HG03039 (cell line): ENCODE results near the gene PEX14.

Source experiments
- ATAC-seq: cut with Tn5 transposase; IDR thresholded peaks from one replicate; pipeline ENCODE4 v1.9.1; 2021; ENCODE audit warnings: mild to moderate bottlenecking, moderate library complexity; ENCODE audit not compliant: unreplicated experiment

PEX14 gene

DNA sequence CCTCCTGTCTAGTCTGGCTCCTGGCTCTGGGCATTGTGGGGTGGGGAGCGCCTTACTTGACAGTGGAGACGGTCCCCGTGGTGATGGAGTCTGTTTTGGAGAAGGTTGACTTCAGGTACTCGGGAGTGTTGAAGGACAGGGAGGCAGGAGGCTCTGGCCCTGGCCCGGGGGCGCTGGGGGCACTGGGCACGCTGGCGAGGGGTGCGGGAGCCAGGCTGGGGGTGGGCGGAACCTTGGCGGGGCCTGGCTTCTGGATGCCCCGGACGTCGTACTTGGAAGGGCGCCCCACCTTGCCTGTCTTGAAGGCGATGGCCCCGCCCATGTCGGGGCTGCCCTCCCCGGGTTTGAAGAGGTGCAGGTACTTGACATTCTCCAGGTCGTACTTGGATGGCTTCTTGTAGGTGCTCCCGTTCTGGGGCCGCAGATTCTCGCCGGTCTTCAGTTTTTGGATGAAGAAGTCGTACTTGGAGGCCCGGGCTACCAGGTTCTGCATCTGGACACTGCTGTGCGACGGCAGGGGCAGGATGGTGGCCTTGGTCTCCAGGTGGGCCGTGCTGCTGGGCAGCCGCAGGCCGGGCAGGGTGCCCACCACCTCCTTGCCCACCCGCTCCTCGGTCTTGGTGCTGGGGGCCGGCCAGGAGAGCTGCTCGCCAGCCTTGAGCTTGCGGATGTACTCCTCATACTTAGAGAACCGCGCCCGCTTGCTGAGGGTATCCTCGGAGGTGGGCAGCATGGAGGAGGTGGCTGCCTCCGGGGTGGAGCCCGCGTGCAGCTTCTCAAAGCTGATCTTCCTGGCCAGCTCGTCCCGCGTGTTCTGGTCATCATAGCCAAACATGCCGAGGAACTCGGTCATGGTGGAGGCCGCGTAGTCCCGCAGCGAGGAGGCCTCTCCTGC is 185.1 kb downstream of the PEX14 start:
- no peak for ATAC-seq

DNA sequence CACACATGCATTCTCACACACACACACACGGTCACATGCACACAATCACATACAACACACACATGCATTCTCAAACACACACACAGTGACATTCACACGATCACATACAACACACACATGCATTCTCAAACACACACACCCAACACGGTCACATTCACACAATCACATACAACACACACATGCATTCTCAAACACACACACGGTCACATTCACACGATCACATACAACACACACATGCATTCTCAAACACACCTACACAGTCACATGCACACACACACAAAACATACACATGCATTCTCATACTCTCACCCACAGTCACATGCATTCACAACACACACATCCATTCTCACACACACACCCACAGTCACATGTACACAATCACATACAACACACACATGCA is 186.7 kb downstream of the PEX14 start:
- ATAC-seq = no peak

DNA sequence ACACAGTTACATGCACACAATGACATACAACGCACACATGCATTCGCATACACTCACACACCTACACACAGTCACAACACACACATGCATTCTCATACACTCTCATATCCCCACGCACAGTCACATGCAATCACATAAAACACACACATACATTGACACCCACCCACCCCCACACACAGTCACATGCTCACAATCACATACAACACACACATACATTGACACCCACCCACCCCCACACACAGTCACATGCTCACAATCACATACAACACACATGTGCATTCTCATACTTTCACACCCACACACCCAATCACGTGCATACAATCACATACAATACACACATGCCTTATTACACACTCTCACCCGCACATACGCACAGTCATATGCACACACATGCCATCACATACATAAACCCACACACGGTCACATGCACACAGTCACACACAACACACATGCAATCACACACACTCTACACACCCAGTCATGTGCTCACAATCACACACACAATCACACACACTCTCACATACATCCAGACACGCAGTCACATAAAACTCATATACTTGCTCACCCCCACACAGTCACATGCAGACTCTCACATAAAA is 187.4 kb downstream of the PEX14 start:
- no peak for ATAC-seq

DNA sequence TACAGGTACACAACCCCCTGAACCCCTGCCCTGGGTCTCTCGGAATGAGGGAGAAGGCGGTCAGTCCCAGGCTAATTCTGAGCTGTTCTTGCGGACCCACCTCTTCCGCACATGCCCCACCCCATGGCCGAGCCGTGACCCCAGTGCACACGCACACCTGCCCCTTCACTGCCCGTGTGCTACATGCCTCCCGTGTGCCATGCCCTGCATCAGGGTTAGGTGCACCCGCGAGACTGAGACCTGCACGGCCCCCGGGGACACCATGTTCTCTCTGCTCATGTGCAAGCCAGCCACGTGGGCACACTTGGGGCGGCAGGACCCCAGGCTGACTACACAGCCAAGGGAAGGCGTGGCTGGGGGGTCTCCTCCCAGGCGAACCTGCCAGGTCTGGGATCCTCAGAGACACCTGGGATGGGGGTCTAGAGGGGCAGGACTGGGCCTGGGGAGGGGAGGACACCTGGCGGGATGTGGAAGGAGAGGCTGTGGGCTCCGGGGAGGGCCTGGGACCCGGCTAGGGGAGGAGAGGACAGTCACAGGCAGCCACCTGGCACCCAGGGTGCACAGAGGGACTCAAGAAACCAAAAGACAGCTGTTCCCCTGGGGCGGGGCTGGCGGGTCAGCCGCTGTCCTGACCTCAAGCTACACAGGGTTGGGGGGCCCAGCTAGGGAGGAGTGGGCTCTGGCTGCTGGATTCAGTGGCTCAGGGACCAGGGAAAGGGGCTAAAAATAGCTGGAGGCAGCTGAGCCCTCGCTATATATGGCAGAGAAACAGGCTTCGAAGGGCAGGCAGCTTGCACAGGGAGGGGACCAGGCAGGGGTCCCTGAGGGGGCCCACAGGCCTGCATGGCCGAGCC is 188.3 kb downstream of the PEX14 start:
- ATAC-seq = no peak

DNA sequence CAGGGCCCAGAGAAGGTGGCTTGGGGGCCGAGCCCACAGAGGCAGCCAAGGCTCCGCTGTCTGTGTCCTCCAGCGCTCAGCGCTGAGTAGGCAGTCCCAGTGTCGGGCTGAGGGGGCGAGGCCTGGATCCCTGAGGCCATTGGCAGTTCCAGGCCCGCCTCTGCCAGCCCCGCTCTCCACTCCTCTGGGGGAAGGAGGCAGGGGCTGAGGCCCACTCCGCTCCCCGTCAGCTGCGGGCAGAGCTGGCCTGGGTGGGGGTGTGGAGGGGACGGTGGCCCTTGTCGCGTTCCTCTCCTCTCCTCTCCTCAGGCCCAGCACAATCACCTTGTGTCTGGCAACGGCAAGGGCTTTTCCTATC is 188.9 kb downstream of the PEX14 start:
- no peak for ATAC-seq

DNA sequence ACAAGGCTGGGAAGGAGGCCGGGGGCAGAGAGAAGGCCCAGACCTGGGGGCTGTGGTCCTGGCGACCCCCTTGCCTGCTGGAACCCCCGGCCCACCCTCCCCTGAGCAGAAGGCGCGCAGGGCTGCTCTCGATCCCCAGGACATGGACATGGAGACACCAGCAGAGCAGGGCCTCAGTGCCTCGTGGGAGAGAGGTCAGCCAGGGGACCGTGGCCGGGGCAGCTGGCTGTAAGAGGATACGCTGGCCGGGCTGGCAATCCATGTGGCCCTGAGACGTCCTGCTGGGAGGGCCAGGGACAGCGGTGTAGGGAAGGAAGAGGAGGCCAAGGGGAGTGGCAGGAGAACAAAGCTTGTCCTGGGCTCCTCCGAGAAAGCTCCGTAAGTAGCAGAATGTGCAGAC is 189.5 kb downstream of the PEX14 start:
- no peak for ATAC-seq

DNA sequence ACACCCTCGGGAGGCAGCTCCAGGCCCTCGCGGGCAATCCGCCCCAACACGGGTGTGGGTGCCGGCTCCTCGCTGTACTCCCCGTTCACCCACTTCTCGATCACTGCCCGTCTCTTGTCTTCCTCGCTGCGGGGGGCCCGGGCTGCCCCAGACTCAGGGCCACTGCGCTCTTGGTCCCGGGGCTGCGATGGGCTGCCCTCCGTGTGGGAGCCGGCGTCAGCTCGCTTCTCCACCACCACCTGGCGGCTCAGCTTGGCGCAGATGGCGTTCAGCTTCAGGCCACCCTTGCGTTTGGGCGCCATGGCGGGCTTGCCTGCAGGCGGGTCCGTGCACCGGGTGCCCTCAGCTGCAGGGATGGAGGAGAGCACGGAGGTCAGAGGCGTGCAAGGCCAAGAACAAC is 190.5 kb downstream of the PEX14 start:
- ATAC-seq = no peak

DNA sequence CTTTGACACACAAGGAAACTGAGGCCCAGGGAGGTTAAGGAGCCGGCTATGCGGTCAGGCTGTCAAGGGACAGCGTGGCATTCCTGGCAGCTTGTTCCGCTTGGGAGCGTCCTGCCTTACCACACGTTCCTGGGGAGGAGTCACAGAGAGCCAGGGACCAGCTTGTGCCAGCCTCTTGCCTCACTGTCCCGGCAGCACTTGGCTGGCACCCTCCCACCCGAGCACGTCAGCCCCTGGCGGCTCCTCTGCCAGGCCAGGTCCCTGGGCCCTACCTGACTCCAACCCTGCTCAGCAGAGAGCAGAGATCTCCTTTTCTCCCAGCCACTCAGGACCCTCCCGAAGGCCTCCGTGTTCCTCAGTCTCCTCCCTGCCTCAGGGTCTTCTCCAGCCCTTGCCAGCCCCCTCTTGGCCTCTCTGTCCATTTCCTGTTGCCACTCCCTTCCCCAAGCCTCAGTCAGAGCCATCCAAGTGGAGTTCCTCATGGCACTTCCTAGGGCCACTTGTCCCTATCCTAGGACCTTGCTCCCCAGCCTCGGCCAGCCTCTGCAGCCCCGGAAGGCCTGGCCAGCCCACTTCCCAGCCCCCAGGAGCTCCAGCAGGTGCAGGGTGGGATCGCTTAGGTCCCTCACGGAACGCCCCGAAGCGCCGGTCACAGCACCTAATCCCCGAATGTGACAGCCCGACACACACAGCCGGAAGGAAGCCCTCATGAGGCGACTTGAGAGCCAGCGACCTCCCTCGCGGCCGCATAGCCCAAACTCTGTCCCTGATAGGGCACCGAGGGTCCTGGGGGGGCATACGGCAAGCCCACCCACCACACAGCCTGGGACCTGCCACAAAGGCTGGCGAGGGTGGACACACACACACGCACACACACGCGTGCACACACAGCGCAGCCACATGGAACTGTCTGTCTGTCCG is 191.4 kb downstream of the PEX14 start:
- no peak for ATAC-seq

DNA sequence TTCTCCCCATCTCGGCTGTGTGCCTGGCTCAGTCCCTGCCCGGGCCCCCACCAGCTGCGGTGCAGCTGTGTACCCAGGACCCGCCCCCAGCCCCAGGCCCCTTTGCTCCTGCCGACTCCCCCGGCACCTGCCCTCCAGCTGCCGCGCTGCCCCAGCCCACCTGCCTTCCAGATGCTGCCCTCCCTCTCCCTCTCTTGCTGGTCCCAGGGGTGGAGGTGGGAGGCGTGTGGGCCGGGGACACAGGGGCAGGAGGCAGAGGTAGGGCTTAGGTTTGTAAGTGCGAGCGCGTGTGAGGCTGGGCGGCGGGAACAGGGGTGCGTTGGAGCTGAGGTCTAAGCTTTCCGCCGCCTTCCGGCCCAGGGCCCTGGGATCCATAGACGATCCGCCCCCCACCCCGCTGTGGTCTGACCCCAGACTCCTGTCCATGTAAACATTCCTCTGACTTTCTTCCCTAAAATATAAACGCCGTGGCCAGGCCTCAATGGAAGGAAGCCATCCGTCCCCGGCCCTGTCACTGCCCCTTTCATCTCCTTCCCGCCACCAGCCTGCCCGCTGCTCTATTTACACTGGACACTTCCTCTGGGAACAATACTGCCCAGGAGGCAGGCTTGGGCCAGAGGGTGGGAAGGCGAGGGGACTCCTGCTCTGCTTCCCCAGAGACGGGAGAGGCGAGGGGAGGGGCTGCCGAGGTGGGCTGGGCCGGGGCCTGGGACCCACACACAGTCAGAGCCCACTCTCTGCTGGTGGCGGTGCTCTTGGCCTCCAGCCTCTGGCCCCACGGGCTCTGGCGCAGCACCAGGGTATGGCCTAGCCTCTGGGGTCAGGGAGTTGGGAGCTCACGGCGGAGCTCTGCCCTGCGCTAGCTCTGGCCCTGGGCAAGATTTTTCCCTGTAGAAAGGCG is 193.4 kb downstream of the PEX14 start:
- ATAC-seq = no peak

DNA sequence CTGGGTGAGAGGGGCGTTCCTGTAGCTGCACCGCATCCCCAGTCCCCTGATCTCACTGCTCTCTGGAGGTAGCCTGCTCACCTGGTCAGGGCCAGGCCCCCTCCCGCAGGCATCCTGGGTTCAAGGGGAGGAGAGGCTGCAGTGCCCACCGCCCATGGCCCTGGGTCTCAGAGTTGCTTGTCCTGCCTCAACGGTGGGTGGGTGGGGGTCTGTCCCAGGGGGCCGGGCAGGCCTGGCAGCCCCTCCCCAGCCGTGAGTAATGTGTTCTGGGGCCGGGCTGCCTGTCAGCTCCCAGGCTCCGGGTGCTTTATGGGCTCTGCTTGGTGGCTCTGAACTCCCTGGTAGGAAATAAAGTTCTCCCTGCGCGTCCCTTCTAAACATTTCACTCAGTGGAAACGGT is 194.8 kb downstream of the PEX14 start:
- no peak for ATAC-seq

DNA sequence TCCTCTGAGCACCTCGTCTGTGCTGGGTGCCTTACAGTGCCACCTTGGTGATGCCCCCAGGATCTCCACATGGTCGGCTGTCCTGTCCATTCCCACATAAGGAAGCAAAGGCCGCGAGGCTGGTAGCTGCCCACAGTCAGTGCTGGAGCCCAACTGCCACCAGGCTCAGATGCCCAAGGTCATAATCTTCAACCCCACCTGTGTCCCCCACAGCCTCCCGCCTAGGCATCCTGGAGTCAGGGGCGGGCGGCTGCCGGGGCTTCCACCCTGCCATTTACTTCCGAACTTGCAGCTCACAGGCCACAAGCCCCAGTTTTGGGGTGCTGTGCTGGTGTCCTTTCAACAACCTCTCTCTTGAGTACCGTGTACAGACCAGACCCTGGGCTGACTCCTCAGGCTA is 195.4 kb downstream of the PEX14 start:
- ATAC-seq = no peak

DNA sequence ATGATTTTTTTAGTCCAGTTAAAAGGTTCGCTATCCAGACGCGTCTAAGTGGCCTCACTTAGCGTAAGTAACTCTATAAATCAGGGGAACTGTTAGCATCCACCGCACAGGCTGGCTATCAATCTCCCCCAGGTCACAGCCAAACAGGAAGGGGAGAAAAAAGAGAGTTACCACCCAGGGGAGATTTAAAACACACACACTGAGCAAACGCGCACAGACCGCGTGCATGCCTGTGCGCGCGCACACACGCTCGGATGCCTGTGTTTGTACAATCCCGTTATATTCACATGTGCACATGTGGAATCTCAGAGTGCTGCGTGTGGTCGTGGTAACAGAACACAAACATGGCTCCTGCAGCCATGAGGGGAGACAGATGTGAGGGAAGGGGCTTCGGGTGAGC is 196.3 kb downstream of the PEX14 start:
- ATAC-seq = no peak

DNA sequence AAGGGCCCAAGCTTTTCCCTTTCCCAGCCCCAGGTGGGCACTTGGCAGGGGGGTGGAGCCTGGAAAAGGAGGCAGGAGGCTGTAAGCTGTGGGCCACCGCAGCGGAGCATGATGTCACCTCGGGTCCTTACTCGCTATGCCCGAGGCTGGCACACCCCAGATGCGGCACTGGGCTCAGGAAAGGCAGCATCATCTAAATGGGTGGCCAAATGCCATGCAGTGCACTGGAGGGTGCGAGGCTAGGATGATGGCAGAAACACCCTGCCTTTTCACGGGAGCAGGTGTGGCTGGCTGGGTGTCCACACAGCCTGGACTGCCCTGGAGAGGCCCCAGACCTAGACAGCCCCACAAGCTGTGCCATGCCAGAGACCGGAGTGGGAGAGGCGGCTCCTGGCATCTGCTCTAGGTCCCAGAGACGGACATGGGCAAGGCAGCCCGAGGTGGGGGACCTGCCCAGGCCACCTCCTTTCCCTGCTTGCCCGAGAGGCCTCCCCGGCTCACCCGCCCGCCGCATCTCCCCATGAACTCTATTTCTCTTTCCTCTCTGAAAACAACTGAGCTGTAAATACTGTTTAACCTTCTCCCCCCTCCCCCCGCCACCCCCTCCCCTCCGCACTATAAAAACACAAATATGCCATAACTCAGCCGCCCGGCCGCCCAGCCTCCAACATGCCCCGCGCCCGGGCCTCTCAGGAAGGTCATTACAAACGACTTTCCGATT is 197.0 kb downstream of the PEX14 start:
- ATAC-seq = no peak

DNA sequence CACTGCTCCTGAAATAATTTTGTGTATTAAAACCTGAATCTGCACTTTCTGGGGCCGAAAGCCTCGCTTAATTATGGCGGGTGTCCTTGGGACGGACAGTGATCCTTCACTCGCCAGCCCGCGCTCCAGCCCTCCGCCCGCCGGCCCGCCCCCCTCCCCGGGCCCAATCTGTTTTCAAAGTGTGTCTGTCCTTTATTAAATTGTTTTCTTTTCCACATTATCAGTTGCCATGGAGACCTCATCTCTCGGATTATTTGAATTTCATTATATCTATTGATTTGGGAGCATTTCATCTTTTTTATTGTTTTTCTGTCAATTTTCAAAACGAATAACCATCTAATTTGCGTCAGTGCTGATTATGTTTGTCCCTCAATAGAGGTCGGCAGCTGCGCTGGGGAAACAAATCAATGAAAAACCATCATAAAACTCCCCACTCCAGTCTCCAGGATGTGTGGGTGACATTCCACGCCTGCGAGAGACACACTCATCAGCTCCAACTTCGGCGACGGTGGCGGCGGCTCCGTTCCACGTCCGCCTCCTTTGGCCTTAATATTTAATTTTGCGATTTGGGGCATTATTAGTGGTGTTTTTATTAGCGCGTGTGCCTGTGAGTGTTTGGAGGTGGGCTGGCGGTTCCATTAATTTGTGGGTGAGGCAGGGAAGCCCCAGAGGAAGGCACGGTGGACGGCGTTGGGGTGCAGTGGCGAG is 197.7 kb downstream of the PEX14 start:
- no peak for ATAC-seq

DNA sequence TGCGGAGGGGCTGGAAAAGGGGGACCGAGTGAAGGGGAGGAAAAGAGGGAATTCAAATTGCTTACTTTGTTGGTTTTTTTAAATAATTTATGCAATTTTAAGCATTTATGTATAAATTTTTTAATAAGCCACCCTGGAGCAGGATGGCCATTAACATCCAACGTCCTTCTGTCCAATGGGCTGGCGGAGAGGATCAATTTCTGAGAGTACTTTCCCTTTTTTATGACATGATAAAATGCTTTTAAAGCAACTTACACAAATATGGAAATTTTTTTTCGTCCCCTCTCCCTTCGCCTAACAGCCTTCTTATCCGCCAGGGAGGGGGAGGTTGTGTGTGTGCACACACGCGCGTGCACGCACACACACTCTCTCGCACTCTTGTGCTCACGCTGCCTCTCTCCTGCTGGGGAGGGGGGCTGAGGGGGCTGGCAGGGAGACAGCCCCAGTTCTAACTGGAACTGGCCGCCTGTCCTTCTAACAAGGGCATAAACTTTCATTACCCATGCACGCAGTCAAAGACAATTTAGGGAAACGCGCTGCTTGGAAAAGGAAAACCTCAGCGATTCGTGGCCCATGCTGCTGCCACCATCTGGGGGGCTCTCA is 198.5 kb downstream of the PEX14 start:
- no peak for ATAC-seq

DNA sequence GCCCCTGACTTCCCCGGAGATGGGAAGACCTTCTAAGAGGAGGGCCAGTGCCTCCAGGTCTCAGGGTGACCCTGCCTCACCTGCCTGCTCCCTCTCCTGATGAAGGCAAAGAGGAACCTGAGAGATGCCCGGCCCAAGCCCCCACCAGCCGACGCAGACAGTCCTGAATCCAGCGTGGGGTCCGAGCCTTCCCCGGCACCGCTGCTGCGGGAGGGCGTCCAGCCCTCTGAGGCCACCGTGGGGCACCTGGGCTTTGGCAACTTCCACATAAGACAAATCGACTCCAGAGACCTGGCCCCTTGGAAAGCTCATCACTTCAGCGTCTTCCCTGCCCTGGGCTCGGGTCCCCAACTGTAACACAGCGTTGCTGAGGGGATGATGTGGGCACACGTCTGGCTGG is 199.5 kb downstream of the PEX14 start:
- ATAC-seq = no peak

DNA sequence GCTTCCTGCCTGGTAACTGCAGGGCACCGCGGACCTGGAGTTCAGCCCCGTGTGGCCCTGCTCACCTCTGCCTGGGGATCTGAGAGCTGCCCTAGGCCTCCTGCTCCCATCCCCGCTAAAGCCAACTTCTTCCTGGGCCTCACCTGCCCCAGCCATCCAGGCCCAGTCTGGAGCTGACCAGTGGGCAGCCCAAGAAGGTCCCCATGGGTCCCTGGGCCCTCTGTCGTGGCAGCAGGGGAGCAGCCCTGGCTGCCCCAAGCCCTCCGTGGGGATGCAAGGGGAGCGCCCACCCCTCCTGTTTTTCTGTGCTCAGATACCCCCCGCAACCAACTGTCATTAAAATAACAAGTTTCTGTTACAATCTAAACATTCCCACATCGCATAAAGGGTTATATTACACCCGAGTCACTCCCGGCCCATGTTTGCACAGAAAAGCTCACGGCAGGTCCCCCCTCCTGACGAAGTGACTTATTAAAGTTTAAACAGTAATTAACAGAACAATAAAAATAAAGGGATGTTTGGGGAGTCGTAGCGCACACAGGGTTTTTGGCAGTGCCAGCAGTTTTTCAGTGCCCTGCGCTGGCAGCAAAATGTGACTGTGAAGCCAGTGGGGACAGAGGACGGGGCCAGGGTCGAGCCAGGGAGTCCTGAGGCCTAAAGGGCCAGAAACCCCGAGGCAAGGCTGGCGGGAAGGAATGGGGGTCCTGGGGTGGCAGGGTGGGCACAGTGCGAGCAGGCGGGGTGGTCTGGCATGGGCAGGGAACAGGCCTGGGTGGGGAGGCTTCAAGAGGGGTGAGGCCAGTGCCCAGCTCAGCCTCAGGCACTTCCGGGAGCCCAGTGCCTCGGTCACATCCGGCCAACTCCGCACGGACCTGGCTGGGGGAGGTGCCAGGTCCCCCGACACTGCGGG is 200.2 kb downstream of the PEX14 start:
- ATAC-seq = no peak
